ENCODE data around the gene MAGOH.

- TF ChIP-seq CTCF (IDR thresholded peaks at IDR 0.05; ENCODE audit: extremely low read depth in 1 of 2, insufficient read depth in 1 of 2, low read depth in 1 of 2, low read length in 2 of 2), result no peak
- TF ChIP-seq EZH2 (IDR thresholded peaks at IDR 0.05; ENCODE audit: borderline replicate concordance, low read depth, low read length, severe bottlenecking), result no peak
Measured at GRCh38 chr1:53274026-53274425, 35.7 kb upstream of the MAGOH start.
